Thyroid gland (tissue), 4 donors: ENCODE data around the gene PRDM4.
"Not testable (repeated sequence)": the region's sequence is repeated elsewhere in the genome, so short reads cannot be mapped to it uniquely, and the experiment has no call there.

Experiments
- CTCF ChIP-seq, 6 experiments: fragments of 200-600 bp in 3 of 6; fragments of 450-650 bp in 3 of 6; sonication (generic) in 3 of 6; IDR thresholded peaks; one replicate each; pipeline ENCODE4 v1.5.1; 2016 to 2019; ENCODE audit warnings: antibody characterized with exemption in 6 of 6, mild to moderate bottlenecking in 2 of 6, inconsistent platforms in 1 of 6, moderate library complexity in 1 of 6
- POLR2A ChIP-seq, 2 donors: fragments of 450-650 bp; IDR thresholded peaks; one replicate each; pipeline ENCODE4 v1.6.1; 2017; ENCODE audit warnings: antibody characterized with exemption in 2 of 2, mild to moderate bottlenecking in 2 of 2, moderate library complexity in 1 of 2

GRCh38 chr12:107727742-107728141, 33.2 kb downstream of the PRDM4 start:
- not testable (repeated sequence) for TF ChIP-seq POLR2A, CTCF (IDR thresholded peaks at IDR 0.05)
